Activated CD8-positive, alpha-beta T cell treated with anti-CD3 and anti-CD28 coated beads for 36 hours (primary cell): Measurements from ENCODE around the gene STK31. TPM values are rescaled to one million over a fixed set of nuclear protein-coding genes. Genes with fewer than 3 reads are reported as not detected.
"Not testable (repeated sequence)": the region's sequence is repeated elsewhere in the genome, so short reads cannot be mapped to it uniquely, and the experiment has no call there.

ENCODE experiments used
- ATAC-seq: fragments of 200-7000 bp; cut with Tn5 transposase; one replicate; pipeline ENCODE4 v1.10.0; 2021; ENCODE audit warnings: mild to moderate bottlenecking, moderate library complexity
- CTCF ChIA-PET: fragments of 350-600 bp; sonication (Branson Sonifier 250); formaldehyde crosslinking; loops from one replicate; lab custom pipeline; 2021; ENCODE audit warnings: antibody characterized with exemption; lab: Charles Lee
- POLR2A ChIA-PET: fragments of 350-600 bp; sonication (Branson Sonifier 250); formaldehyde crosslinking; loops from one replicate; lab custom pipeline; 2021; ENCODE audit warnings: antibody characterized with exemption; lab: Charles Lee
- DNase-seq: peaks from one replicate; pipeline ENCODE4 v3.0.0-alpha.2; 2020
- H3K27ac Mint-ChIP-seq: one replicate; pipeline ENCODE4 v1.8.0; 2021; ENCODE audit warnings: mild to moderate bottlenecking, mixed read lengths
- H3K27me3 Mint-ChIP-seq: one replicate; pipeline ENCODE4 v1.8.0; 2021; ENCODE audit warnings: mixed read lengths
- H3K36me3 Mint-ChIP-seq: one replicate; pipeline ENCODE4 v1.8.0; 2021; ENCODE audit warnings: low read depth, mixed read lengths
- H3K4me1 Mint-ChIP-seq: one replicate; pipeline ENCODE4 v1.8.0; 2021; ENCODE audit warnings: low read depth, mixed read lengths
- H3K4me3 Mint-ChIP-seq: one replicate; pipeline ENCODE4 v1.8.0; 2021; ENCODE audit warnings: mild to moderate bottlenecking, moderate library complexity, mixed read lengths
- H3K9me3 Mint-ChIP-seq: one replicate; pipeline ENCODE4 v1.8.0; 2021; ENCODE audit warnings: mixed read lengths
- intact Hi-C: fragments of 100-400 bp; cut with micrococcal nuclease; formaldehyde crosslinking; loops from one replicate; pipeline ENCODE4 v1.10.0; 2022
- total RNA-seq, 2 experiments: library from RNA; stranded (reverse); gene quantifications; one replicate each; pipeline ENCODE4 v1.2.3, GENCODE V29; 2021
- TF ChIP-seq, protein P1 (sequence below): fragments of 200-600 bp; IDR thresholded peaks from one replicate; pipeline ENCODE4 v1.8.0; 2022; ENCODE audit warnings: antibody characterized with exemption, mild to moderate bottlenecking

STK31 gene
- total RNA-seq, 2 experiments from 2014 or later, result 0.20 TPM; not detected in 1

DNA sequence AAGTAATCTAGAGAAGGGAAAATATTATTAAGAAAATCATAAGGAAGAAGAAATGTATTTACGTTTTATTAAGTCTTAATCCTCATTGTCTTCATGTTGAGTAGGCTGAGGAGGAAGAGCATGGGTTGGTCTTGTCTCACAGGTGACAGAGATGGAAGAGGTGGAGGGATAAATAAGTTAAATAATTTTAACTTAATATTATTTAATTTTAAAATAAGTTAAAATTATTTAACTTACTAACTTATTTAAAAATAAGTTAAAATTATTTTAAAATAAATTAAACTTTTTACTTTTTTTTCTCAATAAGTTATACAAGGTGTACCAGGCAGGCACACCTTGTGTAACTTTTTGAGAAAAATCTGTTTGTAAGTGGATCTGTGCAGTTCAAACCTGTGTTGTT lies 36.6 kb downstream of the STK31 start:
- H3K27ac Mint-ChIP-seq, result no peak overlapping the region
- DNase-seq (no peak), ATAC-seq (no peak)
- peaks cover 20% of the 10 kb centered on the region for H3K9me3 Mint-ChIP-seq
- H3K36me3 Mint-ChIP-seq, result peaks cover 1% of the 10 kb centered on the region
- no peaks in the 10 kb centered on the region for H3K27me3 Mint-ChIP-seq
- ChIA-PET CTCF (no interaction called here), POLR2A (no interaction called here)
- no peaks in the 10 kb centered on the region for H3K4me1 Mint-ChIP-seq
- TF ChIP-seq, protein P1, sequence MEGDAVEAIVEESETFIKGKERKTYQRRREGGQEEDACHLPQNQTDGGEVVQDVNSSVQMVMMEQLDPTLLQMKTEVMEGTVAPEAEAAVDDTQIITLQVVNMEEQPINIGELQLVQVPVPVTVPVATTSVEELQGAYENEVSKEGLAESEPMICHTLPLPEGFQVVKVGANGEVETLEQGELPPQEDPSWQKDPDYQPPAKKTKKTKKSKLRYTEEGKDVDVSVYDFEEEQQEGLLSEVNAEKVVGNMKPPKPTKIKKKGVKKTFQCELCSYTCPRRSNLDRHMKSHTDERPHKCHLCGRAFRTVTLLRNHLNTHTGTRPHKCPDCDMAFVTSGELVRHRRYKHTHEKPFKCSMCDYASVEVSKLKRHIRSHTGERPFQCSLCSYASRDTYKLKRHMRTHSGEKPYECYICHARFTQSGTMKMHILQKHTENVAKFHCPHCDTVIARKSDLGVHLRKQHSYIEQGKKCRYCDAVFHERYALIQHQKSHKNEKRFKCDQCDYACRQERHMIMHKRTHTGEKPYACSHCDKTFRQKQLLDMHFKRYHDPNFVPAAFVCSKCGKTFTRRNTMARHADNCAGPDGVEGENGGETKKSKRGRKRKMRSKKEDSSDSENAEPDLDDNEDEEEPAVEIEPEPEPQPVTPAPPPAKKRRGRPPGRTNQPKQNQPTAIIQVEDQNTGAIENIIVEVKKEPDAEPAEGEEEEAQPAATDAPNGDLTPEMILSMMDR, result no peak
- intact Hi-C loops, result no loop called here
- H3K4me3 Mint-ChIP-seq, result no peak overlapping the region

DNA sequence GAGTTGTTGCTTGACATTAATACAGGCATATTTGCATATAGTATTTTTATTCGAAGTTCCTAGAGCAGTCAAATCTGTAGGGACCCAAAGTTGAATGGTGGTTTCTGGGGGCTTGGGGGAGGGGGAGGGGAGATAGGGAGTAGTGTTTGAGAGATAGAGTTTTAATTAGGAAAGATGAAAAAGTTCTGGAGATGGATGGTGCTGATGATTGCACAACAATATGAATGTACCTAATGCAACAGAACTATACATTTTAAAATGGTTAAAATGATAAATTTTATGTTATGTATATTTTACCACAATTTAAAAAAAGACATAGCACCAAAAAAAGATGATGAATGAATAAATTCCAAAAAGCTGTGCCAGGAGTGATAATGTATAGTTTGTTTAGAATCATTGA lies 41.8 kb downstream of the STK31 start:
- H3K4me3 Mint-ChIP-seq, result no peak overlapping the region

DNA sequence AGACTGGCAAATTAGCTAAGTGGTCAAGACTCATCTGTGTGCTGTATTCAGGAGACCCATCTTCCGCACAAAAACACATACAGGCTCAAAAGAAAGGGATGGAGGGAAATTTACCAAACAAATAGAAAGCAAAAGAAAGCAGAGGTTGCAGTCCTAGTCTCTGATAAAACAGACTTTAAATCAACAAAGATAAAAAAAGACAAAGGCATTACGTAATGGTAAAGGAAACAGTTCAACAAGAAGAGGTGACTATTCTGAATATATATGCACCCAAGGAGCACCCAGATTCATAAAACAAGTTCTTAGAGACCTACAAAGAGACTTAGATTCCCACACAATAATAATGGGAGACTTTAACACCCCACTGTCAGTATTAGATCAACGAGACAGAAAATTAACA lies 48.8 kb downstream of the STK31 start:
- CTCF ChIA-PET, ATAC-seq, H3K4me1 Mint-ChIP-seq, H3K27ac Mint-ChIP-seq, H3K27me3 Mint-ChIP-seq, POLR2A ChIA-PET, H3K4me3 Mint-ChIP-seq, H3K36me3 Mint-ChIP-seq, H3K9me3 Mint-ChIP-seq, DNase-seq, intact Hi-C loops: not testable (repeated sequence)

More for the DNA sequence above, 41.8 kb downstream of the STK31 start:
- H3K4me1 Mint-ChIP-seq, result no peaks in the 10 kb centered on the region
- no peaks in the 10 kb centered on the region for H3K27me3 Mint-ChIP-seq
- no peak overlapping the region for H3K27ac Mint-ChIP-seq
- intact Hi-C loops, result no loop called here
- ATAC-seq (no peak), DNase-seq (no peak)
- ChIA-PET POLR2A (no interaction called here), CTCF (no interaction called here)
- H3K9me3 Mint-ChIP-seq, result peaks cover 2% of the 10 kb centered on the region
- TF ChIP-seq, protein P1, result no peak
- H3K36me3 Mint-ChIP-seq, result no peaks in the 10 kb centered on the region

DNA sequence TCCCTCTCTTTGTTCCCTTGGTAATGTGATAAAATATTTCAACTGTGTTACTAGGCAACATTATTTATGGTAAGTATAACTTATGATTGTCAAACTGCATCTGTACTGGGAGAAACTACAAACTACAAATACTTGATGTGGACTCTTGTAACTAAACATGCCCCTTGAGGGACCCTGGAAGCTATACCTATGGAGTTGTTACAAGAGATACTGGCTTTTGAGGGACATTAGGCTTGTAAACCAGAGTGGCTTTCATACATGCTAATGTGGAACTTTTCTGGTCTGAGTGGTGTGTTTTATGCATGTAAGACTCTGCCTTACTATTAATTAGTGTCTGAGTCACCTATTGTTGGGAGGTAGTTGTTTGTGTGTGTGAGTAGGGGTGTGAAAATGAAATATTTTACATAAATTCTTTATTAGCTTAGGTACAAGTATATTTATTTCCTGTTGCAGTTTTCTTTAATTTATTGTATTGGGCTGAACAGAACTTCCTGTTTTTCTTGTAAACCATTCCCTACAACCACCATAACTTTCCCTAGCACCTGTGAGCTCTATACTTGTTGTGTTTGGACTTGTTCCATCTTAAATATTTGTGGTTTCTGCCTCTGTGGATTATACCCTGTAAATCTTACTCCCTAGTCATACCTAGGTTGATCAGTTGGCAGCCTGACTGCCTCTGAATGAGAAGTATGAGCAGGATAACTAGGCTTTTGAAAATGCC lies 49.8 kb downstream of the STK31 start:
- no peak for ATAC-seq
- POLR2A ChIA-PET, result no interaction called here
- no peak for DNase-seq
- Mint-ChIP-seq H3K27ac (no peak overlapping the region), H3K4me1 (peaks cover 2% of the 10 kb centered on the region), H3K27me3 (no peaks in the 10 kb centered on the region), H3K36me3 (no peaks in the 10 kb centered on the region), H3K4me3 (no peak overlapping the region), H3K9me3 (no peaks in the 10 kb centered on the region)
- TF ChIP-seq, protein P1, result no peak
- intact Hi-C loops, result no loop called here
- CTCF ChIA-PET, result no interaction called here

DNA sequence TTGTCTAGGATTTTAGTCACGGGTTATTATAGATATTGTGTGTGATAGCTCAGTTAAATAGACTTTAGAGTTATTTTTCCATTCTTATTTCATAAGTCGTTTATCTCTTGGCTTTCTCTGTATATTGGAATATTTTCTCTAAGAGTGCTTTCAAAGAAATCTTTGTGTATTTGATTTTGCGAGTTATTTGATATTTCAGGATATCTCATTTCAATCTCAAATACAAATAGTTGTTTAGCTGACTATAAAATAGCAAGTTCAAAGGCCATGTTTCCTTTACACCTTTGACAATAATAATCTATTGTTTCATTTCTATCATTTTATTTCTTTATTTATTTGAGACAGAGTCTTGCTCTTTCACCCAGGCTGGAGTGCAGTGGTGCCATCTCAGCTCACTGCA lies 55.9 kb downstream of the STK31 start:
- ATAC-seq, result no peak
- no peak overlapping the region for H3K4me3 Mint-ChIP-seq
- TF ChIP-seq, protein P1, result no peak
- H3K27ac Mint-ChIP-seq, result no peak overlapping the region
- intact Hi-C loops, result no loop called here
- H3K9me3 Mint-ChIP-seq, result no peaks in the 10 kb centered on the region
- no peaks in the 10 kb centered on the region for H3K36me3 Mint-ChIP-seq
- POLR2A ChIA-PET, result no interaction called here
- no peaks in the 10 kb centered on the region for H3K27me3 Mint-ChIP-seq
- no peaks in the 10 kb centered on the region for H3K4me1 Mint-ChIP-seq
- DNase-seq, result no peak
- CTCF ChIA-PET, result no interaction called here
